Neural progenitor cell (in vitro differentiated cells): ENCODE measurements around the gene FAM98C. TPM values are rescaled to one million over a fixed set of nuclear protein-coding genes. Genes with fewer than 3 reads are reported as not detected.

ENCODE experiments used
- DNase-seq: peaks from one replicate; pipeline ENCODE4 v3.0.0-alpha.2; 2016; ENCODE audit warnings: low spot score
- H2AFZ ChIP-seq: fragments of 200-600 bp; sonication (generic); replicated peaks from 2 replicates; pipeline ENCODE4 v1.6.1; 2016; ENCODE audit warnings: antibody characterized with exemption
- H3F3A ChIP-seq: fragments of 200-600 bp; sonication (generic); 2 replicates; pipeline ENCODE4 v1.6.1; 2016; ENCODE audit warnings: antibody characterized with exemption, low read depth
- H3K27ac ChIP-seq: fragments of 200-600 bp; sonication (generic); 2 replicates; pipeline ENCODE4 v1.5.1; 2016; ENCODE audit warnings: mild to moderate bottlenecking
- H3K27me3 ChIP-seq: fragments of 200-600 bp; sonication (generic); 2 replicates; pipeline ENCODE4 v1.6.1; 2016; ENCODE audit warnings: mild to moderate bottlenecking, moderate library complexity
- H3K36me3 ChIP-seq: fragments of 200-600 bp; sonication (generic); 2 replicates; pipeline ENCODE4 v1.5.1; 2016
- H3K4me1 ChIP-seq: fragments of 200-600 bp; sonication (generic); 2 replicates; pipeline ENCODE4 v1.6.1; 2016; ENCODE audit warnings: mixed run types
- H3K4me2 ChIP-seq: fragments of 200-600 bp; sonication (generic); 2 replicates; pipeline ENCODE4 v1.6.1; 2016
- H3K4me3 ChIP-seq: fragments of 200-600 bp; sonication (generic); 2 replicates; pipeline ENCODE4 v1.5.1; 2016
- H3K79me2 ChIP-seq: fragments of 200-600 bp; sonication (generic); 2 replicates; pipeline ENCODE4 v1.6.1; 2016; ENCODE audit warnings: low read depth
- H3K9ac ChIP-seq: fragments of 200-600 bp; sonication (generic); 2 replicates; pipeline ENCODE4 v1.6.1; 2016
- H3K9me3 ChIP-seq: fragments of 200-600 bp; sonication (generic); 2 replicates; pipeline ENCODE4 v1.5.1; 2016; ENCODE audit warnings: low read depth
- H4K20me1 ChIP-seq: fragments of 200-600 bp; sonication (generic); 2 replicates; pipeline ENCODE4 v1.6.1; 2016; ENCODE audit warnings: low read depth
- H3K27ac Mint-ChIP-seq: 3 replicates; pipeline ENCODE4 v1.8.0; 2021; ENCODE audit warnings: mixed read lengths
- H3K27me3 Mint-ChIP-seq: 2 replicates; pipeline ENCODE4 v1.8.0; 2022; ENCODE audit warnings: low read depth, mild to moderate bottlenecking, inconsistent platforms, moderate library complexity, mixed read lengths; ENCODE audit not compliant: insufficient read depth
- H3K36me3 Mint-ChIP-seq: 3 replicates; pipeline ENCODE4 v1.8.0; 2021; ENCODE audit warnings: mixed read lengths
- H3K4me1 Mint-ChIP-seq: 3 replicates; pipeline ENCODE4 v1.8.0; 2021; ENCODE audit warnings: mixed read lengths
- H3K4me3 Mint-ChIP-seq: 3 replicates; pipeline ENCODE4 v1.8.0; 2021; ENCODE audit warnings: mild to moderate bottlenecking, moderate library complexity, mixed read lengths
- H3K9me3 Mint-ChIP-seq: 3 replicates; pipeline ENCODE4 v1.8.0; 2020; ENCODE audit warnings: mixed read lengths
- EZH2 ChIP-seq: fragments of 200-600 bp; sonication (generic); IDR thresholded peaks from 2 replicates; pipeline ENCODE4 v1.6.1; 2017; ENCODE audit warnings: antibody characterized with exemption, mild to moderate bottlenecking, moderate library complexity
- EZH2phosphoT487 ChIP-seq: fragments of 200-600 bp; sonication (generic); IDR thresholded peaks from 2 replicates; pipeline ENCODE4 v1.6.1; 2017; ENCODE audit warnings: antibody characterized with exemption
- total RNA-seq: library from RNA; depleted of rRNA; stranded (reverse); fragments of >200 nt; gene quantifications from 2 replicates; pipeline ENCODE4 v1.2.3, GENCODE V29; 2015; ENCODE audit warnings: low replicate concordance
- TF ChIP-seq, protein P1 (sequence below): fragments of 200-600 bp; sonication (generic); IDR thresholded peaks from 2 replicates; pipeline ENCODE4 v1.5.1; 2017; ENCODE audit warnings: antibody characterized with exemption, mild to moderate bottlenecking

The FAM98C gene
- total RNA-seq, 1 donor from 2014 or later: 3.5 TPM

DNA sequence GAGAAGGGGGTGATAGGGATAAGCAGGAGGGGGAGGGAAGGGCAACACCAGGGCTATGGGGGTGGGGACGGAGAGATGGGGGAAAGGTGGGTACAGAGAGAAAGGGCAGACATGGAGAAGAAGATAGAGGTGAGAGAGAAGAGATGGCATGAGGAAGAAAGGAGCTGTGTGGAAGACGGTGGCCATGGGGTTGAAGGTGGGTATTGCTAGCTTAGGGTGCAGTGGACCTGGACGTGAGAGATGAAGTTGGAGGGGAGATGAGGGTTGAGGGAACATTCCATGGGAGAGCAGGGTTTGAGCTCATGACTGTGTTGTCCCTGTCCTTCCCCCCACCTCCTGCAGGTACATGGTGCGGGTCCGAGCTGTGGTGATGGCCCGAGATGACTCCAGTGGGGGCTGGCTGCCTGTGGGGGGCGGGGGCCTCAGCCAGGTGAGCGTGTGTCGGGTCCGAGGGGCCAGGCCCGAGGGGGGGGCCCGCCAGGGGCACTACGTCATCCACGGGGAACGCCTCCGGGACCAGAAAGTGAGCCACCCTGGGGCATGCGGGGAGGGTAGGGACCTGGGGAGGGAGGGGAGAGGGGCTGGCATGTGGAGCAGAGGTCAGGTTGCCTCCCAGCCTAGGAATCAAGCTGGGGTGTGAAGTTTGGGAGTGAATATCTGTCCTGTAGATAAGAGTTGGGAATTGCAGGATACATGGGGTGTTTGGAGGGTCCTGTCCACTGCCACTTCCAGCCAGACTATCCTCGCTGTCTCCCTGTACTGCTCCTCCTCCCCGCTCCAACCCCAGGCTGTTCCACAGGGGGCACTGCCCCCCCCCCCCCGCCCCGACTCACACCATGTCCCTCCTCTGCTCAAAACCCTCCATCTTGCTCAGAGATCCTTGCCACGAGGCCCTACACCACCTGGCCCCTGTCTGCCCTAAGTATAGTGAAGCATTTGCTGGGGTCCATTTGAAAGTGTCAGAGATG is 12.7 kb upstream of the FAM98C start:
- Histone ChIP-seq H3K4me1 (peaks cover 4% of the 10 kb centered on the region), H3K27me3 (peaks cover 39% of the 10 kb centered on the region), H4K20me1 (peaks cover 26% of the 10 kb centered on the region), H3K9me3 (no peaks in the 10 kb centered on the region), H3K36me3 (no peaks in the 10 kb centered on the region), H3K4me3 (peak overlapping the region; percentile 75), H3K4me2 (peak overlapping the region; percentile 86), H3F3A (peaks cover 30% of the 10 kb centered on the region), H3K79me2 (no peaks in the 10 kb centered on the region), H2AFZ (no peak overlapping the region), H3K27ac (no peak overlapping the region), H3K9ac (no peak overlapping the region)
- Mint-ChIP-seq H3K36me3 (peaks cover 24% of the 10 kb centered on the region), H3K27me3 (peaks cover 6% of the 10 kb centered on the region), H3K4me3 (peak overlapping the region; percentile 93), H3K4me1 (peaks cover 23% of the 10 kb centered on the region), H3K27ac (no peak overlapping the region), H3K9me3 (peaks cover 4% of the 10 kb centered on the region)
- no peak for DNase-seq
- no peak for TF ChIP-seq EZH2phosphoT487
- TF ChIP-seq, protein P1, sequence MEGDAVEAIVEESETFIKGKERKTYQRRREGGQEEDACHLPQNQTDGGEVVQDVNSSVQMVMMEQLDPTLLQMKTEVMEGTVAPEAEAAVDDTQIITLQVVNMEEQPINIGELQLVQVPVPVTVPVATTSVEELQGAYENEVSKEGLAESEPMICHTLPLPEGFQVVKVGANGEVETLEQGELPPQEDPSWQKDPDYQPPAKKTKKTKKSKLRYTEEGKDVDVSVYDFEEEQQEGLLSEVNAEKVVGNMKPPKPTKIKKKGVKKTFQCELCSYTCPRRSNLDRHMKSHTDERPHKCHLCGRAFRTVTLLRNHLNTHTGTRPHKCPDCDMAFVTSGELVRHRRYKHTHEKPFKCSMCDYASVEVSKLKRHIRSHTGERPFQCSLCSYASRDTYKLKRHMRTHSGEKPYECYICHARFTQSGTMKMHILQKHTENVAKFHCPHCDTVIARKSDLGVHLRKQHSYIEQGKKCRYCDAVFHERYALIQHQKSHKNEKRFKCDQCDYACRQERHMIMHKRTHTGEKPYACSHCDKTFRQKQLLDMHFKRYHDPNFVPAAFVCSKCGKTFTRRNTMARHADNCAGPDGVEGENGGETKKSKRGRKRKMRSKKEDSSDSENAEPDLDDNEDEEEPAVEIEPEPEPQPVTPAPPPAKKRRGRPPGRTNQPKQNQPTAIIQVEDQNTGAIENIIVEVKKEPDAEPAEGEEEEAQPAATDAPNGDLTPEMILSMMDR: no peak
- no peak for TF ChIP-seq EZH2

DNA sequence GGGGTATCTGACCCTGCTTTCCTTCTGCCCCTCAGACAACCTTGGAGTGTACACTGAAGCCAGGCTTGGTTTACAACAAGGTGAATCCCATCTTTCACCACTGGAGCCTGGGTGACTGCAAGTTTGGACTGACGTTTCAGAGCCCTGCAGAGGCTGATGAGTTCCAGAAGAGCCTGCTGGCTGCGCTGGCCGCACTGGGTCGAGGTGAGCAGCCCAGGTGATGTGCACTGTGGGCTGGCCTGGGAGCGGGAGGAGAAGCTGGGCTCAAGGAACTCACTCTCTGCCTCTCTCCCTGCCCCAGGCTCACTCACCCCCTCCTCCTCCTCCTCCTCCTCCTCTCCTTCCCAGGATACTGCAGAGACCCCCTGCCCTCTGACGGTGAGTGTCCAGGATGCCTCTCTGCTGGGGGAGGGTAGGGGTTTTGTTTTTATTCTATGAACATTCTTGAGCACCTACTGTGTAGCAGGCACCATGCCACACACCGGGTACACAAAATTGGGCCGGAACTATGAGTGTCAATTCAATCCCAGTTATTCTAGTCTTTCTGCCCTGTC is 10.9 kb upstream of the FAM98C start:
- TF ChIP-seq, protein P1: no peak
- H3K79me2 ChIP-seq: no peaks in the 10 kb centered on the region
- Mint-ChIP-seq H3K4me1 (peaks cover 23% of the 10 kb centered on the region), H3K4me3 (no peak overlapping the region), H3K27ac (no peak overlapping the region), H3K27me3 (peaks cover 7% of the 10 kb centered on the region), H3K9me3 (peaks cover 7% of the 10 kb centered on the region), H3K36me3 (peaks cover 30% of the 10 kb centered on the region)
- H4K20me1 ChIP-seq: peaks cover 12% of the 10 kb centered on the region
- no peak overlapping the region for H3K4me3 ChIP-seq
- H3K4me1 ChIP-seq: peaks cover 4% of the 10 kb centered on the region
- H2AFZ ChIP-seq: no peak overlapping the region
- H3K27ac ChIP-seq: no peak overlapping the region
- no peak overlapping the region for H3K4me2 ChIP-seq
- peaks cover 22% of the 10 kb centered on the region for H3K27me3 ChIP-seq
- H3K9ac ChIP-seq: no peak overlapping the region
- no peak for DNase-seq
- no peaks in the 10 kb centered on the region for H3K9me3 ChIP-seq
- peaks cover 23% of the 10 kb centered on the region for H3F3A ChIP-seq
- H3K36me3 ChIP-seq: no peaks in the 10 kb centered on the region

DNA sequence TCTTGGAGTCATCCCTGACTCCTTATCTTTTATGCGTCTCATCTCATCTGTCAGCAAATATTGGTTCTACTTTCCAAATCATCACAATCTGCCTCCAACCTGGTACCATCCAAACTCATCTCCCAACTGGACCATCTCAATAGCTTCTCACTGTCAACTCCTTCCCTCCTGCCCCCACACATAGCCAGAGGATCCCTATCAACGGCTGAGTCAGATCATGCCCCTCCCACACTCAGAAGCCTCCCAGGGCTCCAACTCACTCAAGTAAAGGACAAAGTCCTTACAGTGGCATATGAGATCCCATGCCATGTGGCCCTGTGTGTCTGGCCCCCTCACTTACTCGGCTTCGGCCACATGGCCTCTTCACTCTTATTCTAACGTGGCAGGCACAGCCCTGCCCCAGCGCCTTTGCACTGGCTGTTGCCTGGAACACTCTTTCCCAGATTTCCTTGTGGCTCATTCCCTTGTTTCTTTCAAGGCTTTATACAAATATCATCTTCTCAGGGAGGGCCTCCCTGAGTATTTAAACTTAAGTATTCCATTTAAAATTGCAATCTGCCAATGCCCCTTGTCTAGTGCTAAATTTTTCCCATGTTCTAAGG is 10.1 kb upstream of the FAM98C start:
- Histone ChIP-seq H3K27ac (no peak overlapping the region), H3K27me3 (peaks cover 18% of the 10 kb centered on the region), H3K36me3 (no peaks in the 10 kb centered on the region), H3K4me2 (no peak overlapping the region), H2AFZ (no peak overlapping the region), H3K4me1 (peaks cover 4% of the 10 kb centered on the region), H3F3A (peaks cover 15% of the 10 kb centered on the region), H3K4me3 (no peak overlapping the region), H3K79me2 (no peaks in the 10 kb centered on the region), H4K20me1 (peaks cover 6% of the 10 kb centered on the region), H3K9me3 (no peaks in the 10 kb centered on the region), H3K9ac (no peak overlapping the region)
- TF ChIP-seq EZH2 (no peak), EZH2phosphoT487 (no peak)
- TF ChIP-seq, protein P1: no peak
- Mint-ChIP-seq H3K4me3 (no peak overlapping the region), H3K36me3 (peaks cover 30% of the 10 kb centered on the region), H3K27me3 (peaks cover 4% of the 10 kb centered on the region), H3K9me3 (peaks cover 7% of the 10 kb centered on the region), H3K27ac (no peak overlapping the region), H3K4me1 (peaks cover 19% of the 10 kb centered on the region)
- no peak for DNase-seq
